Measurements from ENCODE around the gene ACVR1. TPM values are rescaled to one million over a fixed set of nuclear protein-coding genes. Genes with fewer than 3 reads are reported as not detected.
A peak's percentile ranks its signal among the peaks of the same experiment; 100 is the strongest.

The ACVR1 gene
- total and polyA plus RNA-seq, 2 donors (not counting 1 experiment from before 2014, with no cell fraction given), result 42.9 to 72.1 TPM

DNA sequence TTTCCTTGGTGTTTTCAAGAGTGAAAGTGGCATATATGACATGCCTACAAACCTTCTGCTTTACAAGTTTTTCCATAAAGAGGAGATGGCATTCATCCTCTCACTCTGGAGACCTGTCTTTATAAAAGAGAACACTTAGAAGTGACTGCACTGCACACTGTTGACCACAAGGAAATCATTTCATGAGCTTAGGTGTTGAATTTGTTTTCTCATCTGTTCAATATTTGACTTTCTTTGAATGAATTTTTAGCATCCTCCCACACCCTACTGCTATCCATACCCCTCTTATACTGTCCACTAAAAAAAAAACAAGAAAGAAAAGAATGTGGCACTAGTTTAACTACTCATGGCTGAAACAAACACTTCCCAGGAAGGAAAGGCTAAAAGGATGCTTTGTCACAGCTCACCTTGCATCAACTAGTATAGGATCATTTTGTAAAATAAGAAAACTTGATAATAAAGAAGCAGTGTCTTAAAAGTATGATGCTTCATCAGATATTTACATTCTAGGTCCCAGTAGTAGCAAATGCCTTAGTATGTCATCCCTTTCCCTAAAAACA, 83.0 kb downstream of the ACVR1 start:
- peak overlapping the region; percentile 4 for H3K27ac ChIP-seq (ENCODE audit: insufficient read depth, low read length)
- H3K27me3 ChIP-seq (ENCODE audit: control insufficient read depth, insufficient read depth, low read length), result no peaks in the 10 kb centered on the region
- H3K4me1 ChIP-seq (ENCODE audit: control insufficient read depth, extremely low read depth, insufficient read depth, low read length), result peaks cover 7% of the 10 kb centered on the region
- no peak for DNase-seq (ENCODE audit: low read depth in 2 of 2)
- H3K79me2 ChIP-seq (ENCODE audit: control insufficient read depth, insufficient read depth, low read length), result peaks cover 2% of the 10 kb centered on the region
- no peak overlapping the region for H2AFZ ChIP-seq (ENCODE audit: low read length)
- H4K20me1 ChIP-seq (ENCODE audit: control insufficient read depth, extremely low read depth, insufficient read depth, low read length), result peaks cover 2% of the 10 kb centered on the region
- H3K4me2 ChIP-seq (ENCODE audit: extremely low read depth, insufficient read depth, low read length), result peak overlapping the region; percentile 68
- TF ChIP-seq, protein P1, sequence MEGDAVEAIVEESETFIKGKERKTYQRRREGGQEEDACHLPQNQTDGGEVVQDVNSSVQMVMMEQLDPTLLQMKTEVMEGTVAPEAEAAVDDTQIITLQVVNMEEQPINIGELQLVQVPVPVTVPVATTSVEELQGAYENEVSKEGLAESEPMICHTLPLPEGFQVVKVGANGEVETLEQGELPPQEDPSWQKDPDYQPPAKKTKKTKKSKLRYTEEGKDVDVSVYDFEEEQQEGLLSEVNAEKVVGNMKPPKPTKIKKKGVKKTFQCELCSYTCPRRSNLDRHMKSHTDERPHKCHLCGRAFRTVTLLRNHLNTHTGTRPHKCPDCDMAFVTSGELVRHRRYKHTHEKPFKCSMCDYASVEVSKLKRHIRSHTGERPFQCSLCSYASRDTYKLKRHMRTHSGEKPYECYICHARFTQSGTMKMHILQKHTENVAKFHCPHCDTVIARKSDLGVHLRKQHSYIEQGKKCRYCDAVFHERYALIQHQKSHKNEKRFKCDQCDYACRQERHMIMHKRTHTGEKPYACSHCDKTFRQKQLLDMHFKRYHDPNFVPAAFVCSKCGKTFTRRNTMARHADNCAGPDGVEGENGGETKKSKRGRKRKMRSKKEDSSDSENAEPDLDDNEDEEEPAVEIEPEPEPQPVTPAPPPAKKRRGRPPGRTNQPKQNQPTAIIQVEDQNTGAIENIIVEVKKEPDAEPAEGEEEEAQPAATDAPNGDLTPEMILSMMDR (conservative IDR thresholded peaks at IDR 0.05 in 1 of 2, IDR thresholded peaks at IDR 0.05 in 1 of 2; ENCODE audit: low read depth in 1 of 2, low read length in 2 of 2), result peak; percentile 25 to 48
- no peak for TF ChIP-seq EZH2 (IDR thresholded peaks at IDR 0.05; ENCODE audit: low read length, missing control alignments)
- no peaks in the 10 kb centered on the region for H3K9me3 ChIP-seq (ENCODE audit: control insufficient read depth, insufficient read depth, low read depth, low read length)
- no peaks in the 10 kb centered on the region for H3K36me3 ChIP-seq (ENCODE audit: control insufficient read depth, insufficient read depth, low read length)
- no peak overlapping the region for H3K9ac ChIP-seq (ENCODE audit: insufficient read depth, low read length)
- no peak overlapping the region for H3K4me3 ChIP-seq (replicated peaks in 1 of 4; ENCODE audit: control extremely low read depth in 1 of 4, insufficient read depth in 1 of 4, low read depth in 3 of 4, low read length in 4 of 4)

DNA sequence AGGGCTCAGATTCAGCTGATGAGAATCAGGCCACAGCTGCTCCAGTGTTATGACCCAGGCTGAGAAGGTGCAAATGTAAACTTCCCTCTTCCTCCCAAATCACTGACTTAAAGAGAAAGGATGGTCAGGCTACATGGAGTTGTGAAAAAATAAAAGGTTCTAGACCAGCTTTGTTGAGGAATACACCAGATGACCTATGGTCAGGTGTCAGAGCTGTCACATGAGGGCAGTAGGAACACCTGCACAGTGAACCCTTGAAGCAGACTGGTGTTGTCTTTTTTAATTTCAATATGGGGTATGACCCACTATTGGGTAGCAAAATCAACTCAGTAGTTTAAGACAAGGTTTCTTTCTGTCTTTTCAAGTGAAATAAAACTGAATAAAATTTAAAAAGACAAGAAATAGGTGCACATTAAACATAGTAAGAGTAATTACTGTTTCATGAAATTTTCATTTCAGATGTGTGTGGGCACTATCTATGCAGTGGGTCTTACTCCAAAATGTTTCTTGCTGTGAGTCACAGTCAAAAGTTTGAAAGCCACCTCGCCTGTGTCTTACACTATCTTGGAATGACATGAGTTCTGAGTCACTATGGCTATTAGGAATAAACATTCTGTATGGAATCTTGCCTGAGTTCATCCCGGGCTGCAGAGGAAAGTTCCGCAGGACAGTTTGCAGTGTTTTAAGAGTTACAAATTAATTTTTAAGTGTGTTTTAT, 83.6 kb downstream of the ACVR1 start:
- DNase-seq (ENCODE audit: low read depth in 2 of 2), result peak; percentile 80 to 90
- no peak overlapping the region for H3K4me3 ChIP-seq (replicated peaks in 1 of 4; ENCODE audit: control extremely low read depth in 1 of 4, insufficient read depth in 1 of 4, low read depth in 3 of 4, low read length in 4 of 4)
- no peaks in the 10 kb centered on the region for H3K9me3 ChIP-seq (ENCODE audit: control insufficient read depth, insufficient read depth, low read depth, low read length)
- peaks cover 7% of the 10 kb centered on the region for H3K4me1 ChIP-seq (ENCODE audit: control insufficient read depth, extremely low read depth, insufficient read depth, low read length)
- peaks cover 2% of the 10 kb centered on the region for H4K20me1 ChIP-seq (ENCODE audit: control insufficient read depth, extremely low read depth, insufficient read depth, low read length)
- H3K36me3 ChIP-seq (ENCODE audit: control insufficient read depth, insufficient read depth, low read length), result no peaks in the 10 kb centered on the region
- H2AFZ ChIP-seq (ENCODE audit: low read length), result no peak overlapping the region
- peak overlapping the region; percentile 68 for H3K4me2 ChIP-seq (ENCODE audit: extremely low read depth, insufficient read depth, low read length)
- H3K27me3 ChIP-seq (ENCODE audit: control insufficient read depth, insufficient read depth, low read length), result no peaks in the 10 kb centered on the region
- TF ChIP-seq, protein P1 (conservative IDR thresholded peaks at IDR 0.05 in 1 of 2, IDR thresholded peaks at IDR 0.05 in 1 of 2; ENCODE audit: low read depth in 1 of 2, low read length in 2 of 2), result no peak
- TF ChIP-seq EZH2 (IDR thresholded peaks at IDR 0.05; ENCODE audit: low read length, missing control alignments), result no peak
- no peak overlapping the region for H3K9ac ChIP-seq (ENCODE audit: insufficient read depth, low read length)
- H3K79me2 ChIP-seq (ENCODE audit: control insufficient read depth, insufficient read depth, low read length), result peaks cover 2% of the 10 kb centered on the region
- peak overlapping the region; percentile 51 for H3K27ac ChIP-seq (ENCODE audit: insufficient read depth, low read length)

DNA sequence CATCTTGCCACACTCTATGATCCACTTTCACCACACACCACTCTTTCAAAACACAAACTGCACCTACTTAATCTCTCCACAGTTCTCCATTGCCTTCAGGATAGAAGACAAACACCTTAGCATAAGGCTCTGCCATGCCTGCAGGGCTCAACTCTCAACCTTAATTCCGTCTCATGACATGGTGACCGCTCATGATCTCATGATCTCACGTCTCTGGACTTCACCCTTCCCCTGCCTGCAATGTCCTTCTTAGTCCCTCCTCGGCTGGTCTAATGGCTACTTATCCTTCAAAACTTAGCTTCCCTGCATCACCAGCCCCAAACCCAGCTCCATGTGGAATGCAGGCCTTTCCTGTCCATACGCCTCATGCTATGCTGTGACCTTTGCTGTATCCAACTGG, 85.3 kb downstream of the ACVR1 start:
- Histone ChIP-seq H3K4me1 (ENCODE audit: control insufficient read depth, extremely low read depth, insufficient read depth, low read length) (peaks cover 7% of the 10 kb centered on the region), H3K27me3 (ENCODE audit: control insufficient read depth, insufficient read depth, low read length) (no peaks in the 10 kb centered on the region), H3K9ac (ENCODE audit: insufficient read depth, low read length) (no peak overlapping the region), H3K79me2 (ENCODE audit: control insufficient read depth, insufficient read depth, low read length) (peaks cover 2% of the 10 kb centered on the region), H3K9me3 (ENCODE audit: control insufficient read depth, insufficient read depth, low read depth, low read length) (no peaks in the 10 kb centered on the region), H2AFZ (ENCODE audit: low read length) (no peak overlapping the region), H3K36me3 (ENCODE audit: control insufficient read depth, insufficient read depth, low read length) (no peaks in the 10 kb centered on the region), H3K27ac (ENCODE audit: insufficient read depth, low read length) (no peak overlapping the region), H4K20me1 (ENCODE audit: control insufficient read depth, extremely low read depth, insufficient read depth, low read length) (no peaks in the 10 kb centered on the region), H3K4me3 (replicated peaks in 1 of 4; ENCODE audit: control extremely low read depth in 1 of 4, insufficient read depth in 1 of 4, low read depth in 3 of 4, low read length in 4 of 4) (no peak overlapping the region), H3K4me2 (ENCODE audit: extremely low read depth, insufficient read depth, low read length) (no peak overlapping the region)
- no peak for DNase-seq (ENCODE audit: low read depth in 2 of 2)
- no peak for TF ChIP-seq EZH2 (IDR thresholded peaks at IDR 0.05; ENCODE audit: low read length, missing control alignments)
- TF ChIP-seq, protein P1 (conservative IDR thresholded peaks at IDR 0.05 in 1 of 2, IDR thresholded peaks at IDR 0.05 in 1 of 2; ENCODE audit: low read depth in 1 of 2, low read length in 2 of 2), result no peak
